GM18868 (cell line): ENCODE results near the gene TFF1.
"Not testable (repeated sequence)": the region's sequence is repeated elsewhere in the genome, so short reads cannot be mapped to it uniquely, and the experiment has no call there.

Source experiments
- ATAC-seq: cut with Tn5 transposase; IDR thresholded peaks from one replicate; pipeline ENCODE4 v1.9.1; 2021; ENCODE audit warnings: mild to moderate bottlenecking, moderate library complexity; ENCODE audit not compliant: unreplicated experiment

TFF1 gene

GRCh38 chr21:42366292-42367010 is at the start of gene TFF1:
Gene TFF1 (minus strand): TSS chr21:42366535. CDS start chr21:42366495, 40 bp downstream.
- no peak for ATAC-seq

DNA sequence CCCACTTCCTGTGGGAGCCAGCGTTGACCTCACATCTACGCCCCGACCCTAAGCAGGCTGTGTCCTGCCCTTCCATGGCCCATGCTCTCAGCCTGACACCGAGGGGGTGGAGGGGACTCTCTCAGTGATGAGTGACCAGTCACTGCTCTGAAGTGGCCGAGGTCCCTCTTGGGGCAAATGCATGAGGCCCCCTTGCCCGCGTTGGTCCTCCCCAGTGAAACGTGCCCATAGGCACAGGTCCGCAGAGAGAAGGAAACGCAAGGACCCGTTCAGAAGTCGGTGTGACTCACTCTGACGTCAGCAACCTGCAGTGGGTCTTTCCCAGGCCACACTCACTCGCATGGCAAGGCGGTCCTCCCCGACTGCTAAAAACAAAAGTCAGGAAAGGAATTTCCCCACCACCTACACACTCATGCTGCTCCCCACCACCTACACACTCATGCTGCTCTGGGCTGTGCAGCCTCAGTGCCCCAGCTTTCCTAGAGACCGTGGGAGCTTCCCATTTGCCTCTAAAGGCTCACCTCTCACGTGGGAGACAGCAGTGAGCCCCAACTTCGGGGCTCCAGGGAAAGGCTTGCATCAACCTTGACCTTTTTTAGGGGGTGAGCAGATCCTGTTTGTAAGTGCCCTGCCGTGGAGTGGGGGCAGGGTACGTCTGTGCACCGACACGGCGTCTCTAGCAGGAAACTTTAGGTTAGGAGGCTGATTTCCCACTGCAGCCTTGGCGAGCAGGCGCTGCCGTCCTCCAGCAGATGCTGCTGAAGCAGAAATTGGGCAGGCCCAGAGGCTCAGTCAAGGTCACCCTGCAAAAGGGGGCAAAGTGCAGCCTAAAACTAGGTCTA is 48.8 kb upstream of the TFF1 start:
- peak; percentile 86 for ATAC-seq

DNA sequence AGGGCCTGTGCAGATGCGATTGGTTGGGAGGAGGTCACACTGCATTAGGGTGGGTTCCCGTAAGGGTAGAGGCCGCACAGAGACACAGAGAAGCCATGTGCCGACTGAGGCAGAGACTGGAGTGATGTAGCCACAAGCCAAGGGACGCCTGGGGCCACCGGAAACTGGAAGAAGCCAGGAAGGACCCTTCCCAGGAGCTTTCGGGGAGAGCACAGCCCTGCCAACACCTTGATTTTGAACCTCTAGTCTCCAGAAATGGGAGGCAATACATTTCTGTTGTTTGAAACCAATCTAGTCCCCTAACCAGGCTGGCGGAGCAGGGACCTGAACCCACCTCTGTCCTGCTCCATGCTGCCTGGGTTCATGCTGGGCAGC is 48.2 kb upstream of the TFF1 start:
- ATAC-seq: no peak

- ATAC-seq: no peak
Measured at GRCh38 chr21:42414066-42414465, 47.7 kb upstream of the TFF1 start.

DNA sequence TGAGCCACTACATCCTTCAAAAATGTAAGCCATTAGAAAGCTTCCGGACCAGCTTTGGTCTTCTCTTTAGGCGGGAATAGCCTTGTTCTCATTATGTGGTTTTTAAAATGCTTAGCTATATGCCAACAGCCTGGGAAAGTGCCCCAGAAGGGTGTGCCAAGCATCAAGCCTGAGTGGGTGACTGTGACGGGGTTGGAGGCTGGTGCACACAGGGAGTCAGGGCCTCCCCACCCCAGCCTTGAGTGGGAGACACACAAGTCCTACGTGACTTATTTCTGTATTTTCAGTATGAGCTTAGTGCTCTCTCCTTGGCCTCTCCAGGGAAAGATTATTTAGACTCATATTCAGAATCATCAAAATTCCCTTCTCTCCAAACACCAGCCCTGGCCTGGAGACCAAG is 47.2 kb upstream of the TFF1 start:
- no peak for ATAC-seq

DNA sequence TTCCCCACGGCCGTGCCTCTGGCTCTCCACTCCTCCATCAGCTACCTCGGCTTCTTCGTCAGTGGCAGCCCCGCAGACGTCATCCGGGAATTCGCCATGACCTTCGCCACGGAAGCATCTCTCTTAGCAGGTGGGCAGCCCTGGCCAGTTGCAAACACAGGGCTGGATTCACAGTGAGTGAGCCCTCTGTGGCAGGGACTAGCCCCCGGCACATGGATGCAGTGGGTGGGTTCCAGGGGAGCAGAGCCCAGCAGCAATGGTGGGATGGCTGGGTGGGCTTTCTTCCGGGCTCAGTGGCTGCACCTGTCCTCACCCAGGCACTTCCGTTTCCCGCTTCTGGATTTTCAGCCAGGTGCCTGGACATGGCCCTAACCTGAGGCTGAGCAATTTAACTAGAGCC is 46.8 kb upstream of the TFF1 start:
- no peak for ATAC-seq

- no peak for ATAC-seq
Measured at GRCh38 chr21:42412636-42412933, 46.2 kb upstream of the TFF1 start.

- ATAC-seq: no peak
Measured at GRCh38 chr21:42411891-42412635, 45.7 kb upstream of the TFF1 start.

GRCh38 chr21:42411197-42411869 is 45.0 kb upstream of the TFF1 start:
- no peak for ATAC-seq

DNA sequence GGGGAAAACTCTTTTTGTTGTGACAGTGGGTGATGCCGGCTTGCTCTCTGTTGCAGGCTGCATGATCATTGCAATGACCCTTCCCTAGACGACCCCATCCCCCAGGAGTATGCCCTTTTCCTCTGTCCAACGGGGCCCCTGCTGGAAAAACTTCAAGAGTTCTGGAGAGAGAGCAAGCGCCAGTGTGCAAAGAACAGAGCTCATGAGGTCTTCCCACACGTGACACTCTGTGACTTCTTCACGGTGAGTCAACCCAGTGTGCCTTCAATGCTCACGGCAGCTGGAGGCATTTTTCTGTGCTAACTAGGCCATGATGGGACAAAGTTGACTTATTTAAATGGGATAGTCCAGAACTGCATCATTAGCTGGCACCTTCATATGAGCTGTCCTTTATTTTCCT is 43.0 kb upstream of the TFF1 start:
- ATAC-seq: no peak

GRCh38 chr21:42408718-42409117 is 42.4 kb upstream of the TFF1 start:
- ATAC-seq: not testable (repeated sequence)

- ATAC-seq: no peak
Measured at GRCh38 chr21:42407476-42407875, 41.1 kb upstream of the TFF1 start.

DNA sequence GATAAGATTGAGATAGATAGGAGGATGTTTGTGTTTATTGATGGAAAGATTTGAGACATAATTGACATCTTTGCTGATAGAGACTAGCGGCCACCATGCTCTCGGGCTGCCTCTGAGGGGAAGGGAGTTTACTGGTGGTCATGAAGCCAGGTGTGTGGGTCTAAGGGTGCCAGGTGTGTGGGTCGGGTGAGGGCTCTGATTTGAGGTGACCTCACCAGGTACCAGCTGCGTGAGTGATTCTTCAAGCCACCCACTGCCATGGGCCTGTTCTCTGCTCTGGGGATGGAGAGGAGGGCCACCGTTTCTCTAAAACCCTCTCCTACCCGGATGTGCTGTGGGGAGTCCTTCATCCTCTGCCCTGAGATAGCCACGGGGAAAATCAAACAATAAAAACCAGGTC is 40.5 kb upstream of the TFF1 start:
- ATAC-seq: no peak

DNA sequence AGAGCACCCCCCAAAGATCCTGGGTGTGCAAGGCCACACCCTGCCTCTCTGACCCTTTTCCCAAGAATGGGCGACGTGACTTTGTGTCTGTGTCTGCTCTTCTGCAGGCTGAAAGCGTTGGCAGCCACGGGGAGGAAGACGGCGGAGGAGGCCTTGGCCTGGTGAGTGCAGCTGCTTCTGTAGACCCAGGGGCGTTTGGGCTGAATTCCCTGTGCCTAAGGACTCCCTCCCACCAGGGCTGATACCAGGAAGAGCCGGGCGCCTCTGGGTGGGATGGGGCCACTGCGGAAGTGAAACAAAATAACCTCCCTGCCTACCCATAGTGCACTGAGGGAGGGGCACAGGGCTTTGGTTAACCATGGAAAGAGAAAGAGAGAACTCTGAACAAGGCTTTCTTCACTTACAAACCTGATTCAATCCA is 39.9 kb upstream of the TFF1 start:
- no peak for ATAC-seq

DNA sequence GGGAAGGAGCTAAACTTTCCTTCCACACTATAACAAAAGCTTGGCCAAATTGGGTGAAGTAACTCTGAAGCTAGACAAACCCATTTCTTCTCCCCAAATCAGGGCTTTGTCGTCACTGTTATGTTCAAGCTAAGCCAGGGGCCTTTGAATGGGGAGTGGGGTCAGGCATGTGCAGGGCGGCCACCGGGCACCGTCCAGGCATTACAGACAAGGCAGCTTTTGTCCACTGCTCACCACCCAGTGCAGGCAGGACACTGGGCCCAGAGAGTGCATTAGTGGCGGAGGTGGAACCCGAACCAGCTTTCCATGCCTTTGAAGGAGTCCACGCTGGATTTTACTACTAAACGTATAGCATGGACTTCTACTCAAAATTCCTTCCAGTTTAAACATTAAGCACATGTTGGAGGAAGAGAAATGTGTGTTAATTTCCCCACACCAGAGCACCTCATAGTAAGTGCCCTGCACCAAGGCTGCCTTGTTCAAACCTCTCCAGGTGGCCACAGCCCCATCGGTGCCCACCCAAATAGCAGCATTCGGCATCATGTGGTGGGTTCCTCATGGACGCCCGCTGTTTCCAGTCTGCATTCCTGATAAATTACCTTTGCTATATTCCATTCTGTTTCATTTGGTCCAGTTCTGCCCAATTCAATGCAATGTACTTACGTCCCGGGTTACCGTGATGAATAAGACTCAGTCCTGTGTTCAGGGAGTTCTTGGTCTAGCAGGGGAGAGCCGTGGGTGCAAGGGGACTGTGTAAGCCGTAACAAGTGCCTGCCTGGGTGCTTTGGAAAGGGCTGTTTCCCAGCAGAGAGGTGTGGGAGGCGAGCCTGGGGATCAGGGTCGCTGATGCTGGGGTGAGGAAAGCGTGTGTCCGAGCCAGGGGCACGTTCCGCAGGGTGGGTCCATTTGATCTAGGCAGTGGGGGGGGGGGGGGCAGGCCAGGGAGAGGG is 39.0 kb upstream of the TFF1 start:
- ATAC-seq: no peak

DNA sequence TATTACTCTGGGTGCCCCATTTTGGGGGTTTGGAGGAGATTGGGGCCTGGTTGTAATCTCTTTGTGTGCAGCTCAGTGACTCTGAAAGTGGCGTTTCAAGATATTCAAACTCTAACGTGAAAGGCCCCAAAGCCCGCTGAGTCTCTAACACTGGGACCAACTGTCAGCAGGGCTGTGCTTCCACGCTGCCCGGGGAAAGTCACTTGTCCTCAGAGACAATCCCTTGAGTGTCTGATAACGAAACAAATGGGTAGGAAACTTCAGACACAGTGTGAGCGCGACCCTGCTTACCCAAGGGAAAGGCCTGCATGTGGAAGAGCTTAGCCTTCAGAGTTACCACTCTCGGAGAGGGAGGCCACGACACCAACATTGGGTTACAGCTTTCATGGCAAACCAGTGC is 38.2 kb upstream of the TFF1 start:
- ATAC-seq: no peak

- no peak for ATAC-seq
Measured at GRCh38 chr21:42403611-42404231, 37.4 kb upstream of the TFF1 start, which contains the start of gene UBASH3A. Gene UBASH3A (plus strand): TSS chr21:42403902. CDS start chr21:42403946, 44 bp downstream.

- ATAC-seq: no peak
Measured at GRCh38 chr21:42401820-42402251, 35.5 kb upstream of the TFF1 start.

GRCh38 chr21:42401154-42401553 is 34.8 kb upstream of the TFF1 start:
- no peak for ATAC-seq

- ATAC-seq: peak; percentile 49
Measured at GRCh38 chr21:42400525-42400924, 34.2 kb upstream of the TFF1 start.
